ENCODE results near the gene PROCA1.

DNA sequence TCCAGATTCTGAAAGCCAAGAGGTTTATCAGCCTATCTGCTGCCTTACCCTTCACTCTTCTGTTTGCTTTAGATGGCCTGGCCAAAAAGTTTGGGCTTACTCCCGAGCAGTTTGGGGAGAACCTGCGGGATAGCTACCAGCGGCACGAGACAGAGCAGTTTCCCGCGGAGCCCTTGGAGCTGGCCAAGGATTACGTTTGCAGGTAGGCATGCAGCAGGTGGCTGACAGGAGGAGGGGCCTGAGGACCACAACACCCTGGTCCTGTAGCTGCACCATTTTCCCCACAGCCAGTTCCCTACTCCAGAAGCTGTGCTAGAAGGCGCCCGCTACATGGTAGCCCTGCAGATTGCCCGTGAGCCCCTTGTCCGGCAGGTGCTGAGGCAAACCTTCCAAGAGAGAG, 29.0 kb downstream of the PROCA1 start:
- TF ChIP-seq CTCF (IDR thresholded peaks at IDR 0.05), result no peak
- TF ChIP-seq POLR2A (IDR thresholded peaks at IDR 0.05), result no peak
